K562 (cell line): ENCODE results near the gene BIRC6. TPM values are rescaled to one million over a fixed set of nuclear protein-coding genes. Genes with fewer than 3 reads are reported as not detected.
"Not testable (repeated sequence)": the region's sequence is repeated elsewhere in the genome, so short reads cannot be mapped to it uniquely, and the experiment has no call there.

Experiments
- ATAC-seq: fragments of 200-7000 bp; cut with Tn5 transposase; 3 replicates; pipeline ENCODE4 v1.9.1; 2020; ENCODE audit warnings: moderate library complexity
- BruUV-seq: library from RNA; stranded (reverse); fragments of 400-500 nt; replicated peaks from 2 replicates; lab custom pipeline; 2021; lab: Mats Ljungman, UMichigan
- CTCF ChIA-PET: fragments of 300-600 bp; formaldehyde crosslinking; extraction: SDS; loops from one replicate; lab custom pipeline; 2021; ENCODE audit warnings: low intra/inter-chr PET ratio; lab: Yijun Ruan, JAX
- POLR2A ChIA-PET: fragments of 300-600, 350-650 bp; sonication (Branson Sonifier 250); formaldehyde crosslinking; extraction: SDS; loops from one replicate; lab custom pipeline; 2021; ENCODE audit warnings: antibody characterized with exemption, inconsistent platforms; lab: Yijun Ruan, JAX
- DNase-seq, 4 experiments: peaks; one replicate each; pipeline versions ENCODE4 v3.0.0 to v3.0.0-alpha.2; 2011 to 2018; ENCODE audit warnings: low spot score in 3 of 4, mixed read lengths in 3 of 4; ENCODE audit errors: extremely low read depth in 1 of 4
- FAIRE-seq: peaks from 2 replicates; lab custom pipeline; 2011; peaks lifted over from hg19 to GRCh38; lab: Jason Lieb, UNC
- H2AFZ ChIP-seq: 2 replicates; pipeline ENCODE4 v1.6.0; 2011; ENCODE audit warnings: low read depth, low read length, control low read depth, inconsistent platforms
- H3K27ac ChIP-seq: fragments of 200-600 bp; 3 replicates; pipeline ENCODE4 v1.8.0; 2011; ENCODE audit warnings: low read depth, mild to moderate bottlenecking, control low read depth, inconsistent platforms, low read length, moderate library complexity, mixed read lengths; ENCODE audit errors: extremely low read depth
- H3K27me3 ChIP-seq, 2 experiments: fragments of 300-600 bp in 1 of 2; 2 replicates in 1 of 2; 3 replicates in 1 of 2; pipeline versions ENCODE4 v1.6.0 to v1.8.0; 2011; ENCODE audit warnings: inconsistent platforms in 2 of 2, low read length in 2 of 2, mild to moderate bottlenecking in 1 of 2, mixed read lengths in 1 of 2, moderate library complexity in 1 of 2; ENCODE audit not compliant: control insufficient read depth in 2 of 2, insufficient read depth in 2 of 2
- H3K36me3 ChIP-seq: fragments of 300-600 bp; 3 replicates; pipeline ENCODE4 v1.8.0; 2011; ENCODE audit warnings: mild to moderate bottlenecking, low read length, inconsistent platforms; ENCODE audit not compliant: control insufficient read depth, insufficient read depth
- H3K4me1 ChIP-seq, 2 experiments: fragments of 200-600 bp in 1 of 2; replicated peaks in 1 of 2; 2 replicates in 1 of 2; 3 replicates in 1 of 2; pipeline versions ENCODE4 v1.5.1 to v1.8.0; 2011; ENCODE audit warnings: inconsistent platforms in 2 of 2, low read length in 2 of 2, mild to moderate bottlenecking in 1 of 2, mixed read lengths in 1 of 2, moderate library complexity in 1 of 2; ENCODE audit not compliant: control insufficient read depth in 2 of 2, insufficient read depth in 2 of 2
- H3K4me2 ChIP-seq: 2 replicates; pipeline ENCODE4 v1.6.1; 2011; ENCODE audit warnings: low read length, control low read depth, inconsistent platforms, mixed read lengths; ENCODE audit not compliant: insufficient read depth
- H3K4me3 ChIP-seq: fragments of 200-600 bp; sonication (generic), shearing (Covaris generic); 2 replicates; pipeline ENCODE4 v1.5.1; 2016; ENCODE audit warnings: control low read depth, inconsistent platforms
- H3K79me2 ChIP-seq: fragments of 200-600 bp; 3 replicates; pipeline ENCODE4 v1.8.0; 2011; ENCODE audit warnings: low read length, inconsistent platforms; ENCODE audit not compliant: control insufficient read depth, insufficient read depth
- H3K9ac ChIP-seq, 2 experiments: 2 replicates each; pipeline versions ENCODE4 v1.6.0 to v1.6.1; 2011; ENCODE audit warnings: low read depth in 2 of 2, low read length in 2 of 2, control low read depth in 1 of 2, inconsistent platforms in 1 of 2, mild to moderate bottlenecking in 1 of 2, mixed read lengths in 1 of 2; ENCODE audit not compliant: insufficient read depth in 1 of 2
- H3K9me1 ChIP-seq: one replicate; pipeline ENCODE4 v1.6.0; 2011; ENCODE audit warnings: inconsistent platforms, mild to moderate bottlenecking, low read length, moderate library complexity; ENCODE audit not compliant: control insufficient read depth, insufficient read depth
- H3K9me3 ChIP-seq: replicated peaks from 2 replicates; pipeline ENCODE4 v1.5.1; 2011; ENCODE audit warnings: low read depth, low read length, inconsistent platforms; ENCODE audit not compliant: control insufficient read depth, insufficient read depth
- H4K20me1 ChIP-seq: replicated peaks from 2 replicates; pipeline ENCODE4 v1.6.1; 2011; ENCODE audit warnings: low read length, inconsistent platforms, mixed read lengths; ENCODE audit not compliant: control insufficient read depth, insufficient read depth
- CREB3L1 ChIP-seq: fragments of 450-650 bp; IDR thresholded peaks from 2 replicates; pipeline ENCODE4 v1.6.1; 2014; ENCODE audit warnings: low read depth, mild to moderate bottlenecking, moderate library complexity, borderline replicate concordance
- FOS ChIP-seq: IDR thresholded peaks from 3 replicates; pipeline ENCODE4 v1.6.1; 2011; ENCODE audit not compliant: insufficient read length; ENCODE audit errors: extremely low read depth
- HMBOX1 ChIP-seq: sonication (generic); IDR thresholded peaks from 2 replicates; pipeline ENCODE4 v1.6.1; 2016
- HNRNPUL1 ChIP-seq: fragments of 200-400 bp; formaldehyde crosslinking; IDR thresholded peaks from 2 replicates; pipeline ENCODE4 v1.6.1; 2017; ENCODE audit warnings: low read length
- RBM39 ChIP-seq: fragments of 200-400 bp; formaldehyde crosslinking; optimal IDR thresholded peaks from 2 replicates; pipeline ENCODE3; 2018; ENCODE audit warnings: low read depth, low read length
- THAP12 ChIP-seq: fragments of 250-450 bp; sonication (Bioruptor Pico); IDR thresholded peaks from 2 replicates; pipeline ENCODE4 v1.9.0; 2021; ENCODE audit warnings: mild to moderate bottlenecking, inconsistent platforms
- ZEB2 ChIP-seq: fragments of 450-650 bp; IDR thresholded peaks from 2 replicates; pipeline ENCODE4 v1.6.1; 2016
- ZNF212 ChIP-seq: fragments of 450-650 bp; formaldehyde crosslinking; IDR thresholded peaks from 2 replicates; pipeline ENCODE4 v1.4.0; 2020; ENCODE audit warnings: mild to moderate bottlenecking
- ZNF740 ChIP-seq, 3 experiments: fragments of 200-800 bp in 1 of 3; sonication (Bioruptor generic) in 1 of 3; sonication (generic) in 1 of 3; formaldehyde crosslinking in 1 of 3; IDR thresholded peaks; 2 replicates each; pipeline versions ENCODE4 v1.6.1 to v1.8.0; 2016 to 2022; ENCODE audit warnings: mild to moderate bottlenecking in 2 of 3, missing compliant biosample characterization in 2 of 3, missing genetic modification characterization in 2 of 3, missing genetic modification reagents in 1 of 3
- WGBS: fragments of 100-300 bp; shearing (Covaris generic); methylation state at CpG from one replicate; pipeline ENCODE4 v1.1.6; 2016; ENCODE audit warnings: low coverage, mixed read lengths; ENCODE audit not compliant: insufficient coverage; ENCODE audit errors: missing lambda C conversion rate; 5-methylcytosine and 5-hydroxymethylcytosine counted together
- in situ Hi-C: fragments of 300-500 bp; cut with MboI; formaldehyde crosslinking; loops from 4 replicates; pipeline ENCODE4 v1.15.0; 2018; ENCODE audit warnings: inconsistent platforms, mixed read lengths
- intact Hi-C: fragments of 100-400 bp; cut with micrococcal nuclease; formaldehyde crosslinking; loops from 2 replicates; pipeline ENCODE4 v1.14.2; 2022
- polyA plus RNA-seq, 8 experiments: library from polyadenylated mRNA; depleted of rRNA in 4 of 8; stranded (reverse) in 5 of 8; unstranded in 3 of 8; fragments of >200 nt; fragmentation: Nextera tagmentation in 2 of 8; fragmentation: Illumina TruSeq in 1 of 8; extraction: Ambion mirVana in 2 of 8; extraction: Trizol in 1 of 8; gene quantifications; 2 replicates each; pipeline versions ENCODE4 v1.2.1 to v1.2.3, GENCODE V29; 2011 to 2014; ENCODE audit warnings: inconsistent platforms in 1 of 8, missing spikeins in 1 of 8
- total RNA-seq, 7 experiments: library from RNA; depleted of rRNA in 6 of 7; stranded (reverse); fragments of >200 nt in 6 of 7; fragmentation: Illumina TruSeq in 2 of 7; extraction: Trizol in 2 of 7; gene quantifications; 2 replicates each; pipeline versions ENCODE4 v1.2.1 to v1.2.3, GENCODE V29; 2011 to 2021; ENCODE audit warnings: low replicate concordance in 1 of 7

The BIRC6 gene
- total and polyA plus RNA-seq, 9 of the 15 experiments (the other 6 are each of a cell fraction or from before 2014, with no cell fraction given), result 18.8 to 110 (median 49.8) TPM

DNA sequence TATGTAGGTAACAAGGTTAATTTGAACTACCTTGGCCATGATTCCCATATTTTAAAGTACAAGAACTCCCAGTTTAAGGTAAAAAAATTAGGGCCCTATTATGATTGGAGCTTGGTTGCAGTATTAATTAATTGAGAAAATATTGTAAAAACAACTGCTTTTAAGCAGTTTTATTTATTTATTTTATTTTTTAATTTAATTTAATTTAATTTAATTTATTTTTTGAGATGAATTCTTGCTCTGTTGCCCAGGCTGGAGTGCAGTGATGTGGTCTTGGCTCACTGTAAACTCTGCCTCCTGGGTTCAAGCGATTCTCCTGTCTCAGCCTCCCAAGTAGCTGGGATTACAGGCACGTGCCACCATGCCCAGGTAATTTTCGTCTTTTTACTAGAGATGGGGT, 8.9 kb downstream of the BIRC6 start:
- H4K20me1 ChIP-seq, POLR2A ChIA-PET, intact Hi-C loops, H3K4me1 ChIP-seq, FAIRE-seq, ATAC-seq, H3K27me3 ChIP-seq, BruUV-seq, H3K27ac ChIP-seq, DNase-seq, H2AFZ ChIP-seq, CTCF ChIA-PET, H3K9me3 ChIP-seq, H3K9ac ChIP-seq, in situ Hi-C loops, H3K9me1 ChIP-seq, H3K4me3 ChIP-seq, H3K4me2 ChIP-seq: not testable (repeated sequence)
- H3K79me2 ChIP-seq, result peaks cover 99% of the 10 kb centered on the region
- WGBS, result 83% methylated on average over 3 of the region's 3 CpGs
- H3K36me3 ChIP-seq, result peaks cover 17% of the 10 kb centered on the region; the same call in 2 of the 3 replicates

- in situ Hi-C loops, result no loop called here
- peaks cover 11% of the 10 kb centered on the region; the same call in 2 of the 3 replicates for H3K36me3 ChIP-seq
- ATAC-seq, result no peak
- peaks cover 6% of the 10 kb centered on the region for H4K20me1 ChIP-seq
- H3K9ac ChIP-seq, result no peak overlapping the region
- no peak overlapping the region for H3K4me2 ChIP-seq
- H3K9me1 ChIP-seq, result no peaks in the 10 kb centered on the region
- peaks cover 99% of the 10 kb centered on the region for H3K79me2 ChIP-seq
- DNase-seq, result no peak
- no peak overlapping the region for H3K4me3 ChIP-seq
- BruUV-seq, result no TSS peak
- 0 out of 5 replicates have a peak, but pooled peaks cover 0 to 6% of the 10 kb centered on the region in 2 experiments for H3K4me1 ChIP-seq
- H2AFZ ChIP-seq, result no peak overlapping the region
- 96% methylated on average over 2 of the region's 2 CpGs for WGBS
- no peak for FAIRE-seq
- intact Hi-C loops, result no loop called here
- ChIA-PET CTCF (no interaction called here), POLR2A (no interaction called here)
- H3K27ac ChIP-seq, result no peak overlapping the region
- no peaks in the 10 kb centered on the region for H3K9me3 ChIP-seq
- no peaks in the 10 kb centered on the region for H3K27me3 ChIP-seq
- TF ChIP-seq ZNF212 (CRISPR knock-in tag) (no peak), RBM39 (no peak), CREB3L1 (no peak), HNRNPUL1 (no peak), ZEB2 (no peak), FOS (no peak), THAP12 (no peak), ZNF740 (CRISPR knock-in tag; IDR thresholded peaks at IDR 0.05) (no peak), ZNF740 (tag; IDR thresholded peaks at IDR 0.05) (no peak), HMBOX1 (no peak)
These were observed 9.8 kb downstream of the BIRC6 start for GRCh38 chr2:32366595-32366994.
